Activated naive CD8-positive, alpha-beta T cell treated with anti-CD3 and anti-CD28 coated beads for 36 hours (primary cell): ENCODE measurements around the gene SDC4. TPM values are rescaled to one million over a fixed set of nuclear protein-coding genes. Genes with fewer than 3 reads are reported as not detected.

Source experiments
- DNase-seq: peaks from one replicate; pipeline ENCODE4 v3.0.0; 2021
- H3K27ac Mint-ChIP-seq: one replicate; pipeline ENCODE4 v1.8.0; 2022; ENCODE audit warnings: mild to moderate bottlenecking, moderate library complexity, mixed read lengths
- H3K27me3 Mint-ChIP-seq: one replicate; pipeline ENCODE4 v1.8.0; 2022; ENCODE audit warnings: mild to moderate bottlenecking, mixed read lengths
- H3K36me3 Mint-ChIP-seq: one replicate; pipeline ENCODE4 v1.8.0; 2021; ENCODE audit warnings: mild to moderate bottlenecking, mixed read lengths
- H3K4me1 Mint-ChIP-seq: one replicate; pipeline ENCODE4 v1.8.0; 2021; ENCODE audit warnings: mixed read lengths
- H3K4me3 Mint-ChIP-seq: one replicate; pipeline ENCODE4 v1.8.0; 2022; ENCODE audit warnings: mild to moderate bottlenecking, moderate library complexity, mixed read lengths
- H3K9me3 Mint-ChIP-seq: one replicate; pipeline ENCODE4 v1.8.0; 2022; ENCODE audit warnings: mixed read lengths
- total RNA-seq, 2 experiments: library from RNA; stranded (reverse); gene quantifications; one replicate each; pipeline ENCODE4 v1.2.3, GENCODE V29; 2021

SDC4 gene
- total RNA-seq, 2 experiments from 2014 or later: 24.6 to 25.5 TPM

- H3K4me1 Mint-ChIP-seq: peaks cover 25% of the 10 kb centered on the region
- DNase-seq: no peak
- H3K36me3 Mint-ChIP-seq: peaks cover 6% of the 10 kb centered on the region
- H3K27ac Mint-ChIP-seq: no peak overlapping the region
- H3K4me3 Mint-ChIP-seq: no peak overlapping the region
- H3K9me3 Mint-ChIP-seq: no peaks in the 10 kb centered on the region
- peaks cover 29% of the 10 kb centered on the region for H3K27me3 Mint-ChIP-seq
Observed at GRCh38 chr20:45341939-45342854, 6.0 kb downstream of the SDC4 start.

- DNase-seq: no peak
- Mint-ChIP-seq H3K9me3 (no peaks in the 10 kb centered on the region), H3K36me3 (peaks cover 6% of the 10 kb centered on the region), H3K27ac (no peak overlapping the region), H3K4me3 (no peak overlapping the region), H3K4me1 (peaks cover 19% of the 10 kb centered on the region), H3K27me3 (peaks cover 24% of the 10 kb centered on the region)
Observed at GRCh38 chr20:45341579-45341938, 6.7 kb downstream of the SDC4 start.

GRCh38 chr20:45340951-45341350, 7.3 kb downstream of the SDC4 start:
- peaks cover 13% of the 10 kb centered on the region for H3K4me1 Mint-ChIP-seq
- peaks cover 7% of the 10 kb centered on the region for H3K36me3 Mint-ChIP-seq
- H3K27me3 Mint-ChIP-seq: peaks cover 21% of the 10 kb centered on the region
- no peak overlapping the region for H3K27ac Mint-ChIP-seq
- H3K4me3 Mint-ChIP-seq: no peak overlapping the region
- no peak for DNase-seq
- no peaks in the 10 kb centered on the region for H3K9me3 Mint-ChIP-seq

GRCh38 chr20:45340236-45340847, 7.9 kb downstream of the SDC4 start:
- no peak overlapping the region for H3K27ac Mint-ChIP-seq
- peaks cover 13% of the 10 kb centered on the region for H3K4me1 Mint-ChIP-seq
- no peak for DNase-seq
- no peaks in the 10 kb centered on the region for H3K9me3 Mint-ChIP-seq
- peaks cover 9% of the 10 kb centered on the region for H3K36me3 Mint-ChIP-seq
- H3K4me3 Mint-ChIP-seq: no peak overlapping the region
- H3K27me3 Mint-ChIP-seq: peaks cover 18% of the 10 kb centered on the region

GRCh38 chr20:45339799-45340198, 8.4 kb downstream of the SDC4 start:
- Mint-ChIP-seq H3K4me3 (no peak overlapping the region), H3K27ac (no peak overlapping the region), H3K4me1 (peaks cover 10% of the 10 kb centered on the region), H3K9me3 (no peaks in the 10 kb centered on the region), H3K36me3 (peaks cover 7% of the 10 kb centered on the region), H3K27me3 (peaks cover 13% of the 10 kb centered on the region)
- no peak for DNase-seq

- no peak for DNase-seq
- peaks cover 7% of the 10 kb centered on the region for H3K4me1 Mint-ChIP-seq
- H3K9me3 Mint-ChIP-seq: no peaks in the 10 kb centered on the region
- peaks cover 6% of the 10 kb centered on the region for H3K27me3 Mint-ChIP-seq
- no peak overlapping the region for H3K27ac Mint-ChIP-seq
- peaks cover 6% of the 10 kb centered on the region for H3K36me3 Mint-ChIP-seq
- no peak overlapping the region for H3K4me3 Mint-ChIP-seq
Observed at GRCh38 chr20:45339084-45339483, 9.1 kb downstream of the SDC4 start.

GRCh38 chr20:45338121-45339030, 9.8 kb downstream of the SDC4 start:
- DNase-seq: no peak
- H3K27ac Mint-ChIP-seq: no peak overlapping the region
- H3K4me1 Mint-ChIP-seq: peaks cover 6% of the 10 kb centered on the region
- peaks cover 7% of the 10 kb centered on the region for H3K36me3 Mint-ChIP-seq
- peaks cover 6% of the 10 kb centered on the region for H3K27me3 Mint-ChIP-seq
- no peak overlapping the region for H3K4me3 Mint-ChIP-seq
- no peaks in the 10 kb centered on the region for H3K9me3 Mint-ChIP-seq

- no peak for DNase-seq
- Mint-ChIP-seq H3K4me1 (peaks cover under 1% of the 10 kb centered on the region), H3K36me3 (peaks cover 7% of the 10 kb centered on the region), H3K27ac (no peak overlapping the region), H3K4me3 (no peak overlapping the region), H3K9me3 (no peaks in the 10 kb centered on the region), H3K27me3 (no peaks in the 10 kb centered on the region)
Observed at GRCh38 chr20:45337367-45338120, 10.7 kb downstream of the SDC4 start.

- no peak for DNase-seq
- no peaks in the 10 kb centered on the region for H3K27me3 Mint-ChIP-seq
- peaks cover 7% of the 10 kb centered on the region for H3K36me3 Mint-ChIP-seq
- H3K27ac Mint-ChIP-seq: no peak overlapping the region
- H3K9me3 Mint-ChIP-seq: no peaks in the 10 kb centered on the region
- H3K4me3 Mint-ChIP-seq: no peak overlapping the region
- no peaks in the 10 kb centered on the region for H3K4me1 Mint-ChIP-seq
Observed at GRCh38 chr20:45336530-45337366, 11.5 kb downstream of the SDC4 start.

GRCh38 chr20:45330476-45330875, 17.7 kb downstream of the SDC4 start:
- H3K27me3 Mint-ChIP-seq: no peaks in the 10 kb centered on the region
- H3K4me1 Mint-ChIP-seq: no peaks in the 10 kb centered on the region
- H3K27ac Mint-ChIP-seq: no peak overlapping the region
- H3K9me3 Mint-ChIP-seq: no peaks in the 10 kb centered on the region
- H3K4me3 Mint-ChIP-seq: no peak overlapping the region
- DNase-seq: no peak
- peaks cover 19% of the 10 kb centered on the region for H3K36me3 Mint-ChIP-seq

- Mint-ChIP-seq H3K27ac (no peak overlapping the region), H3K9me3 (no peaks in the 10 kb centered on the region), H3K36me3 (peaks cover 19% of the 10 kb centered on the region), H3K4me3 (no peak overlapping the region), H3K27me3 (no peaks in the 10 kb centered on the region), H3K4me1 (no peaks in the 10 kb centered on the region)
- DNase-seq: no peak
Observed at GRCh38 chr20:45329497-45330319, 18.5 kb downstream of the SDC4 start.

- Mint-ChIP-seq H3K36me3 (peaks cover 18% of the 10 kb centered on the region), H3K4me3 (no peak overlapping the region), H3K9me3 (no peaks in the 10 kb centered on the region), H3K4me1 (no peaks in the 10 kb centered on the region), H3K27ac (no peak overlapping the region), H3K27me3 (no peaks in the 10 kb centered on the region)
- DNase-seq: no peak
Observed at GRCh38 chr20:45328451-45328850, 19.8 kb downstream of the SDC4 start.

GRCh38 chr20:45325371-45325770, 22.9 kb downstream of the SDC4 start:
- H3K9me3 Mint-ChIP-seq: no peaks in the 10 kb centered on the region
- peaks cover 10% of the 10 kb centered on the region for H3K4me1 Mint-ChIP-seq
- no peak for DNase-seq
- no peak overlapping the region for H3K4me3 Mint-ChIP-seq
- peaks cover 11% of the 10 kb centered on the region for H3K36me3 Mint-ChIP-seq
- no peak overlapping the region for H3K27ac Mint-ChIP-seq
- no peaks in the 10 kb centered on the region for H3K27me3 Mint-ChIP-seq
